BE2C (cell line): ENCODE measurements around the gene PROSER3. TPM values are rescaled to one million over a fixed set of nuclear protein-coding genes. Genes with fewer than 3 reads are reported as not detected.

ENCODE experiments used
- DNase-seq: peaks from one replicate; pipeline ENCODE4 v3.0.0-alpha.2; 2020
- H3K27me3 ChIP-seq: fragments of 250-450 bp; sonication (Bioruptor Pico); 2 replicates; pipeline ENCODE4 v1.5.1; 2020; ENCODE audit warnings: mild to moderate bottlenecking
- H3K36me3 ChIP-seq: fragments of 250-450 bp; sonication (Bioruptor Pico); 2 replicates; pipeline ENCODE4 v1.5.1; 2020; ENCODE audit warnings: mild to moderate bottlenecking
- H3K4me1 ChIP-seq: fragments of 250-450 bp; sonication (Bioruptor Pico); 2 replicates; pipeline ENCODE4 v1.5.1; 2020
- H3K4me3 ChIP-seq: 2 replicates; pipeline ENCODE4 v1.5.1; 2011; ENCODE audit warnings: low read depth, low read length
- H3K9me3 ChIP-seq: fragments of 250-450 bp; sonication (Bioruptor Pico); 2 replicates; pipeline ENCODE4 v1.5.1; 2020
- CTCF ChIP-seq: IDR thresholded peaks from 2 replicates; pipeline ENCODE4 v1.5.1; 2012; ENCODE audit warnings: mild to moderate bottlenecking, low read depth, low read length
- polyA plus RNA-seq: library from polyadenylated mRNA; unstranded; fragments of >200 nt; gene quantifications from one replicate; pipeline ENCODE4 v1.2.1, GENCODE V29; 2012; ENCODE audit warnings: low read depth, missing spikeins; ENCODE audit not compliant: insufficient read length, insufficient read depth

The PROSER3 gene
- polyA plus RNA-seq = 15.9 TPM

DNA sequence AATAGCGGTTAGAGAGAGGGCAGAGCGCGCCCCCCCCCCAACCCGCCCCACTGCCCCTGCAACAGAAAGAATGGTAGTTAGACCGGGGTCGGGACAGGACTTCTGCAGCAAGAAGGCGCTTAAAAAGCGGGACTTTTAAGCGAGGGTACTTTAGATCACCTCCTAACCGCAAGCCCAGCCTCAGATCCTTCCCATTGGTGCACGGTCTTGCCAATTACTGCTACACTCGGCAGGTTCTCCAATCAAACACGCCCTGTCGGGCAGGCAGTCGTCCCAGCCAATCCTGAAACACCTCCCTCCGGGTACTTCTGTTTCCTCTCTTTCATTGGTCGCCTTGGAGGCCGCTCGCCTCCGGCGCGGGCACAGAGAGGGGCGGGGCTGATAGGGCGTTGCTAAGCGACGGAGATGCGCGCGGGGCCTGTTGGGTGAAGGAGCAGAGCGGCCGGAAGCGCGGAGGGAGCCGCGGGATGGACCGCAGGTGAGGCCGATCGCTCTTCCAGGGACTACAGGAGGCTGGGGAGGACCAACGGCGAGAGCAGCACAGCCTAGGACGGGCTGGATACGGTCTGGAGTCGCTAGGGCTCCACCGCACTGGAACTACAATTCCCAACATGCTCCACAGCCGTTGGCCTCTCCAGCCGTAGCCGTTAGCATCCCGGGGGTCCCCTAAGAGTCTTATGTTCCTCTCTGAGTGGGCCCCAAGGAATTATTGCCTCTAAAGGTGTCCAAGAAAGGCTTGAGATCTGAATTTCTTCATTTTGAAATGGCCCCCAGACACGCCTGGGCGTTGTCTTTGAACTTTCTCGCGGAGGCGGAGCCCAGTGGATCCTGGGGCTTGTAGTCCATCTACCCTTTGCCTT, at the start of gene PROSER3:
PROSER3 (plus strand) TSS at position 428 of the 860 bp plus-strand sequence; CDS start at position 468, 40 bp downstream.
- TF ChIP-seq CTCF = no peak
- Histone ChIP-seq H3K4me3 (peak within 1 kb of the TSS; percentile 92), H3K27me3 (no peaks in the 10 kb centered on the region), H3K36me3 (peaks cover 17% of the 10 kb centered on the region), H3K9me3 (no peaks in the 10 kb centered on the region), H3K4me1 (no peaks in the 10 kb centered on the region; the same call in 1 of the 2 replicates)
- DNase-seq = peak; percentile 98

DNA sequence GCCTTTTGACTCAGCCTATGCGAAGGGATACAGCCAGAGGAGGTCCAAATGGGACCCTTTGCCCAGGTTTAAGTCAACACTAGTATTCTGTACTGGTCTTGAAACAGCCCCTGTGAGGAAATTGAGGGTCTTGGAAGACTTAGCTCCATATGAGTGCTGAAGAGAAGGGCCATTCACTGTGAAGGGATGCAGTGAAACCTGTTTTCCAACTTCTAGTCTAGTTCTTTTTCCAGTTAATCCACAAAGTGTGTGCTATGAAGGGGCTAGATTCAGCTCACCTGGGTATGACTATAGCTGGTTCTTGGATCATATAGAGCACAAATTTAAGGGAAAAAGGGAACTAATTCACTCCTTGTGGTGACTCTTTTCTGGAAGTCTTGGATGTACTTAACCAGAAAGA, 49.6 kb upstream of the PROSER3 start:
- no peaks in the 10 kb centered on the region for H3K4me1 ChIP-seq
- TF ChIP-seq CTCF = no peak
- no peaks in the 10 kb centered on the region for H3K36me3 ChIP-seq
- no peak for DNase-seq
- no peak overlapping the region for H3K4me3 ChIP-seq
- no peaks in the 10 kb centered on the region for H3K9me3 ChIP-seq
- H3K27me3 ChIP-seq = peaks cover 26% of the 10 kb centered on the region

DNA sequence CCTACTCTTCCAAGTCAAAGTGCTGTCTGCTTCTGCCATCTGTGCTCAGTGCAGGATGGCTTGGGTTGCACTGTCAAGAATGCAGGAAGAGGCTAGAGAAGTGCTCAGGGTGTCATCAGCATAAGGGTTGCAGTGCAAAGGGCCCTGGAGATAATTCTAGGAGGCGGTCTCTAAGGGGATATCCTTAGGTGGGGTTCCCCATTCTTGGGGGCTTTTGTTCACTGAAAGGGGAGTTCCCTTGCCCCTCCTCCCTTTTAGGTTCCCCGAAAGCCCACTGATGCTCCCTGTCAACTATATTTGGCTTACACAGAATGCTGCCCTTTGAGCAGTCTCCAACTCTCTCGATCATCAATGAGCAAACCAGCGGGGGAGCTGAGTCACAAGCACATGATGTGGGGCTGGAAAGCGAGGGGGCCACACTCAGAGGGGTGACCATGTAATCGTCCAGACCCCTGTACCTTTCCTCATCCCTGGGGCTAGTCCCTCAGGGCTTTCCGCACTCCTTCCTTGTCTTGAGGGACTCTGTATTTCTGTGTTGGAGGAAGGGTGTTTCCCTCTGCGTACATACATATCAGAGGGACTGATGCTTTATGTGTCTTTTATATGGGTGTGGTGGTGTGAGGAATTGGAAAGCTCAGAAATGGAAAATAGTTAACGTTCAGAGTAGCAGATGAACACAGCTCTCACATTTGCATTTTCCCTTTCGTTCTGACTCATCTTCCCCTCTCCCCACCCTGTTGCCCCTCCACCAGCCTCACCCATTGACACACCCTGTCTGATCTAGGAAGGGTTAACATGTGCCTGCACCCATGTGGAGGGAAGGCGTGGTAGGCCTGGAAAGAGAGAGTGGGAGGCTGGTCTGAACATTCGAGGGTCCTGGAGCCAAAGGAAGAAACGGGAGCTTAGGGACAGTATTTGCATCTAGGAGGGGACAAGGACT, 46.9 kb upstream of the PROSER3 start:
- TF ChIP-seq CTCF = no peak
- Histone ChIP-seq H3K9me3 (no peaks in the 10 kb centered on the region), H3K36me3 (no peaks in the 10 kb centered on the region), H3K4me3 (no peak overlapping the region), H3K4me1 (no peaks in the 10 kb centered on the region; the same call in 1 of the 2 replicates), H3K27me3 (peaks cover 26% of the 10 kb centered on the region)
- DNase-seq = no peak

DNA sequence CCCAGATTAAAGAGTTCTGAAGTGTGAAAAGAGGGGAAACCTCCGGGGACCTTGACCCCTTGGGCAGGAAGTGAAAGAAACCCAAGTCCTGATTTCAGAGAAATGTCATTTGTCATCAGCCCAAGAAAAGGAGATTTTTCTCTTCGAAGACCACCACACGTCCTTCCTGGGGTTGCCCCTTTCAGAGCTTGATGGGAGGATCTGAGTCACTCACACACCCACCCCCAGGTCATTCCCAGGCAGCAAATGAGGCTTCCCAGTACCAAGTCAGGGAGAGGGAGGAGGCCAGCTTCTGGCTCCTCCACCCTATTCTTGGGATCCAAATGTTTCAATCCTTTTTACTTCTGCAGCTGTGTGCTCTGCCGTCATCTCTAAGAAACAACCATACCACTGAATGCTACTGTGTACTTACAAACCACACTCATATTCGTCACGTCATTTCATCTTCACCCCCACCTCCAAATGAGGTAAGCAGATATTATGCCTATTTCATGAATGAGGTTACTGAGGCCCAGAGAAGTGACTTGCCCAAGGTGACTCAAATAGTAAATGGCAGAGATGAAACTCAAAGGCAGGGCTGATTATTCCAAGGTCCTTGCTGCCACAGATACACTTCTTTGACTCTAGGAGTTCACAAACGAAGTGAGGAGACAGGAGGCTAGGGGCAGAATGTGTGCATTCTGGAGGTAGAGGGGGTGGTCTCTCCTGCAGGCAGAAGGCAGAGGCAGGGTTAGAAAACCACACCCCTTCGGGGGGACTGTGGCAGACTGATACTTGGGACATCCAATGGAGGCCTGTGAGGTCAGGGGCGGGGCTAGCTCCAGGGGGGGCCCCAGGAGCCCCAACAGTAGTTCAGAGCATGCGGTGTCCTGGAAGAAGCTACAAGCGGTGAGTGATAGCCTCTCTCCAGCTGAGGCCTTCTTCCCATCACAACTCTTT, 45.1 kb upstream of the PROSER3 start:
- Histone ChIP-seq H3K36me3 (no peaks in the 10 kb centered on the region), H3K4me1 (no peaks in the 10 kb centered on the region; the same call in 1 of the 2 replicates), H3K9me3 (no peaks in the 10 kb centered on the region), H3K4me3 (no peak overlapping the region), H3K27me3 (peaks cover 24% of the 10 kb centered on the region)
- no peak for DNase-seq
- no peak for TF ChIP-seq CTCF

DNA sequence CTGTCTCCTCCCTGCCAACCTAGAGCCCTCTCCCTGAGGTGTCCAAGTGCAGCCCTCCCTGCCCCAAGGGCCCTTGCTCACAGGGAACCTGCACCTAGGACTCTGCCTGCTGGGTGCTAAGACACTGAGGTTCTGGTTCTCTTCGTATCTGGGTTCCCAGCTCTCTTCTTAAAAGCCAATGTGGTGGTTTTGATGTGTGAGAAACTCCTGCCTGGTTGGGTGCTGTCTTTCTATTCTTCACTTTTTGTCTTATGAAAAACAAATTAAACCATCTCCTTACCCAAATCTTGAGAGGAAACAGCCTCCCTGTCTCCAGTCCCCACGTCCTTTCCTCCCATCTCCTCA, 44.5 kb upstream of the PROSER3 start:
- H3K4me3 ChIP-seq = no peak overlapping the region
- H3K9me3 ChIP-seq = no peaks in the 10 kb centered on the region
- H3K4me1 ChIP-seq = no peaks in the 10 kb centered on the region; the same call in 1 of the 2 replicates
- H3K36me3 ChIP-seq = no peaks in the 10 kb centered on the region
- no peak for TF ChIP-seq CTCF
- H3K27me3 ChIP-seq = peaks cover 18% of the 10 kb centered on the region
- DNase-seq = no peak
